GOT3 (cell line): ENCODE results near the gene CD37.
"Not testable (repeated sequence)": the region's sequence is repeated elsewhere in the genome, so short reads cannot be mapped to it uniquely, and the experiment has no call there.

Experiments used
- DNase-seq: peaks from one replicate; lab custom pipeline; 2025; ENCODE audit warnings: mixed read lengths; lab: John Stamatoyannopoulos, UW

CD37 gene

DNA sequence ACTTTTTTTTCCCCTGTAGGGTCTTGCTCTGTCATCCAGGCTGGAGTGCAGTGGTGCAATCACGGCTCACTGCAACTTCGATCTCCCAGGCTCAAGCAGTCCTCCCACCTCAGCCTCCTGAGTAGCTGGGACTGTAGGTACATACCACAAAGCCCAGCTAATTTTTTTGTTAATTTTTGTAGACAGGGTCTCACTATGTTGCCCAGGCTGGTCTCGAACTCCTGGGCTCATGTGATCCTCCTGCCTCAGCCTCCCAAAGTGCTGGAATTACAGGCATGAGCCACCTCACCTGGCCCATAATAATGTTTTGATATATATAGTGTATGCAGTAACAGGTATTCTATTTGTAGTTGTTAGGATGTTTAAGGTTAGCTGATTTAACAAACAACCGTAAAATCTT, 4.0 kb upstream of the CD37 start:
- DNase-seq: not testable (repeated sequence)

- DNase-seq: no peak
Observed at GRCh38 chr19:49331616-49332055, 3.6 kb upstream of the CD37 start.

GRCh38 chr19:49332691-49333417, 2.4 kb upstream of the CD37 start:
- not testable (repeated sequence) for DNase-seq

- DNase-seq: no peak
Observed at GRCh38 chr19:49333418-49333805, 1.8 kb upstream of the CD37 start.

GRCh38 chr19:49333811-49334288, 1.4 kb upstream of the CD37 start:
- DNase-seq: no peak

GRCh38 chr19:49335784-49336481, 727 bp downstream of the CD37 start:
- DNase-seq: no peak

- no peak for DNase-seq
Observed at GRCh38 chr19:49336482-49337266, 1.5 kb downstream of the CD37 start.

- DNase-seq: no peak
Observed at GRCh38 chr19:49337267-49338022, 2.2 kb downstream of the CD37 start.

- no peak for DNase-seq
Observed at GRCh38 chr19:49338023-49338677, 2.9 kb downstream of the CD37 start.

DNA sequence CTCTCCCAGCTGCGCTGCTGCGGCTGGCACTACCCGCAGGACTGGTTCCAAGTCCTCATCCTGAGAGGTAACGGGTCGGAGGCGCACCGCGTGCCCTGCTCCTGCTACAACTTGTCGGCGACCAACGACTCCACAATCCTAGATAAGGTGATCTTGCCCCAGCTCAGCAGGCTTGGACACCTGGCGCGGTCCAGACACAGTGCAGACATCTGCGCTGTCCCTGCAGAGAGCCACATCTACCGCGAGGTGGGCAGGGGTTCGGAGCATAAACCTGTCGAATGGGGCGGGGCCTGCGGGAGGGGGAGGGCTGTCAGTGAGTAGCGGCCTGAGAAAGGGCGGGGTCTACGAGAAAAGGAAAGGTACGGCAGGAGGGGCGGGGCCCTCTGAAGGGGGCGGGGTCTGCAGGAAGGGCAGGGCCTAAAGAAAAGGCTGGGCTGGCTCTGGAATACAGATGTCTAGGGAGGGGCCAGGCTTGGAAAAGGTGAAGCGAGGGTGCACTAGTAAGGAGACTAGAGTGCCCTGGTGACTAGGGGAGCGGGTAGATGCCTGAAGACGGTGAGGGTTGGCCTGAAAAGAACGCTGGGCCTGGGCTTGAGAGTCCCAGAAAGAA, 3.6 kb downstream of the CD37 start:
- DNase-seq: no peak

DNA sequence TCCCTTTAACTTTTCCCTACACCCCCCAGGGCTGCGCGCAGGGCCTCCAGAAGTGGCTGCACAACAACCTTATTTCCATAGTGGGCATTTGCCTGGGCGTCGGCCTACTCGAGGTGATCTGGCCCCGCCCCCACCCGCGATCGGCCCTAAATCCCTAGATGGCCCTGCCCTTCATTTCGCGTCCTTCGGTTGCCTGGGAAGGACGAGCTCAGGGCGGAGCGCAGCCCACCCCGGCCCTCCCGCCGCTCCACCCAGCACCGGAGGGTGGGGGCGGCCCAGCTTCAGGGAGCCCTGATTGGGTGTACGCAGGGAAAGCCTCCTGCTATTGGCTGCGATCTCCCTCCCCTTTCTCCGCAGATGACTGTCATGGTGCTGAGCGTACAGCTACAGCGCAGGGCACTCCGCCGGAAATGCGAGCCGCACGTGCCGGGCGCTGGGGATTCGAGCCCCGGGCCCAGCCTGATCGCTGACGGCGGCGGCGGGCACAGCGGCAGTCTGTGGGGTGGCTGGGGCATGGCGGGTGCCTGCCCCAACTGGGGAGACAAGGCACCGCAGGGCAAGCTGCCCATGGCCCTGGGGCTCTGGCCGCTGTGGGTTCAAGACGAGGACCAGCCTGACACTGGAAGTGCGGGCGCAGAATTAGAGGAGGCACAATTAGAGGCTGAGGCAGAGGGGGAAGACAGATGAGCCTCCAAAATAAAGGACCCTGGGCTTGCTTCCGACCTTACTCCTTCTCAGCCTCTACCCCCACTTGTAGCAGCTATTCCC, 4.3 kb downstream of the CD37 start:
- no peak for DNase-seq

DNA sequence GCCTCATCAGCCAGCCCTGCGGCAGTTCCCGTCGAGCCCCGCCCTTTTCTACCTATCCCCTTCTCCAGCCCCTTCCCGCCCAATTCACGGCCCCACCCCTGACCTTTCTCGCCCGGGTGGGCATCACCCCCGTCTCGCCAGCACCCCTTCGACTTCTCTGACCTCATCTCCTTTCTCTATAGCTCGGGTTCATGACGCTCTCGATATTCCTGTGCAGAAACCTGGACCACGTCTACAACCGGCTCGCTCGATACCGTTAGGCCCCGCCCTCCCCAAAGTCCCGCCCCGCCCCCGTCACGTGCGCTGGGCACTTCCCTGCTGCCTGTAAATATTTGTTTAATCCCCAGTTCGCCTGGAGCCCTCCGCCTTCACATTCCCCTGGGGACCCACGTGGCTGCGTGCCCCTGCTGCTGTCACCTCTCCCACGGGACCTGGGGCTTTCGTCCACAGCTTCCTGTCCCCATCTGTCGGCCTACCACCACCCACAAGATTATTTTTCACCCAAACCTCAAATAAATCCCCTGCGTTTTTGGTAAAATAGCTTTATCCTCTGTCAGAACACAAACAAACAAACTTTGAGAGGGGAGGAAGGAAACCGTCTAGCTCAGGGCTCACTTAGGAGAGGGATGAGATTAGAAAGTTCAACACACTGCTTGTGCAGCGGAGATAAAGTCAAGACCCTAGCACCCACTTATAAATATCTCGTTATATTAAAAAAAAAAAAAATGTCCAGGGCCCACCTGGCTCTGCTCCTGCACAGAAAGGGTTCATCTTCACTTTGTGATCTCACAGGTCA, 5.1 kb downstream of the CD37 start:
- DNase-seq: no peak

GRCh38 chr19:49340865-49341718, 5.9 kb downstream of the CD37 start:
- DNase-seq: no peak

- no peak for DNase-seq
Observed at GRCh38 chr19:49342291-49342721, 7.1 kb downstream of the CD37 start.

GRCh38 chr19:49343123-49343522, 7.9 kb downstream of the CD37 start:
- DNase-seq: no peak

GRCh38 chr19:49344505-49345423, 9.6 kb downstream of the CD37 start:
- no peak for DNase-seq

- no peak for DNase-seq
Observed at GRCh38 chr19:49347191-49347590, 12.0 kb downstream of the CD37 start.
